Nephron (organoid): ENCODE results near the gene TBC1D9.

Experiments used
- H3K27ac Mint-ChIP-seq, 3 experiments: 2 replicates each; pipeline ENCODE4 v1.8.0; 2020; ENCODE audit warnings: mixed read lengths in 3 of 3, mild to moderate bottlenecking in 2 of 3, moderate library complexity in 1 of 3
- H3K27me3 Mint-ChIP-seq: 2 replicates; pipeline ENCODE4 v1.8.0; 2021; ENCODE audit warnings: low read depth, mild to moderate bottlenecking, moderate library complexity, mixed read lengths
- H3K36me3 Mint-ChIP-seq: 2 replicates; pipeline ENCODE4 v1.8.0; 2020; ENCODE audit warnings: low read depth, mixed read lengths
- H3K4me1 Mint-ChIP-seq: 2 replicates; pipeline ENCODE4 v1.8.0; 2020; ENCODE audit warnings: mixed read lengths
- H3K4me3 Mint-ChIP-seq, 3 experiments: 2 replicates each; pipeline ENCODE4 v1.8.0; 2020; ENCODE audit warnings: mild to moderate bottlenecking in 3 of 3, mixed read lengths in 3 of 3, moderate library complexity in 2 of 3
- H3K9me3 Mint-ChIP-seq: 2 replicates; pipeline ENCODE4 v1.8.0; 2020; ENCODE audit warnings: mixed read lengths
- TF ChIP-seq, protein P1 (sequence below), 3 experiments: fragments of 200-600 bp; sonication (generic); IDR thresholded peaks; one replicate each; pipeline ENCODE4 v1.5.0; 2021; ENCODE audit warnings: antibody characterized with exemption in 3 of 3; ENCODE audit not compliant: unreplicated experiment in 3 of 3

The TBC1D9 gene

DNA sequence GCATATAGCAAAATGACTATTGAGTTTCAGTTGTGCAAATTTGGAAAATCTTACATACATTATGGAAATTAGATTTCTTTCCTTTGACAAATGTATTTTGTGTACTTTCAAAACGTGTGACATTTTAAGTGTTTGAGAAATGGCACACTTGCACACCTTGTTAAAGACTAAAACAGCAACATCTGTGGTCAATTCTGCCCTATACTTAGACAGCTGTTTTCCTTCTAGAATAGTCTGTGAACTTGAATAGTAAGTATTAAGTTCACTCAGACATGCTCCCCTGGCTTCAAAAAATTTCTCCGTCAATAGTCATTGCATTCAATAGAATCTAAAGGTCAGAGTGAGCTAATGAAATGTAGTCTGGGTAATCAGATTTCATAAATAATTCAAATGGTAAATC lies 21.7 kb upstream of the TBC1D9 start:
- H3K4me1 Mint-ChIP-seq = peaks cover 6% of the 10 kb centered on the region
- no peaks in the 10 kb centered on the region for H3K36me3 Mint-ChIP-seq
- H3K27me3 Mint-ChIP-seq = peaks cover 9% of the 10 kb centered on the region
- TF ChIP-seq, protein P1, sequence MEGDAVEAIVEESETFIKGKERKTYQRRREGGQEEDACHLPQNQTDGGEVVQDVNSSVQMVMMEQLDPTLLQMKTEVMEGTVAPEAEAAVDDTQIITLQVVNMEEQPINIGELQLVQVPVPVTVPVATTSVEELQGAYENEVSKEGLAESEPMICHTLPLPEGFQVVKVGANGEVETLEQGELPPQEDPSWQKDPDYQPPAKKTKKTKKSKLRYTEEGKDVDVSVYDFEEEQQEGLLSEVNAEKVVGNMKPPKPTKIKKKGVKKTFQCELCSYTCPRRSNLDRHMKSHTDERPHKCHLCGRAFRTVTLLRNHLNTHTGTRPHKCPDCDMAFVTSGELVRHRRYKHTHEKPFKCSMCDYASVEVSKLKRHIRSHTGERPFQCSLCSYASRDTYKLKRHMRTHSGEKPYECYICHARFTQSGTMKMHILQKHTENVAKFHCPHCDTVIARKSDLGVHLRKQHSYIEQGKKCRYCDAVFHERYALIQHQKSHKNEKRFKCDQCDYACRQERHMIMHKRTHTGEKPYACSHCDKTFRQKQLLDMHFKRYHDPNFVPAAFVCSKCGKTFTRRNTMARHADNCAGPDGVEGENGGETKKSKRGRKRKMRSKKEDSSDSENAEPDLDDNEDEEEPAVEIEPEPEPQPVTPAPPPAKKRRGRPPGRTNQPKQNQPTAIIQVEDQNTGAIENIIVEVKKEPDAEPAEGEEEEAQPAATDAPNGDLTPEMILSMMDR (IDR thresholded peaks at IDR 0.05; ENCODE audit: unreplicated experiment in 3 of 3) = no peak
- peaks cover 7% of the 10 kb centered on the region for H3K9me3 Mint-ChIP-seq
- H3K27ac Mint-ChIP-seq = no peak overlapping the region
- H3K4me3 Mint-ChIP-seq = no peak overlapping the region

DNA sequence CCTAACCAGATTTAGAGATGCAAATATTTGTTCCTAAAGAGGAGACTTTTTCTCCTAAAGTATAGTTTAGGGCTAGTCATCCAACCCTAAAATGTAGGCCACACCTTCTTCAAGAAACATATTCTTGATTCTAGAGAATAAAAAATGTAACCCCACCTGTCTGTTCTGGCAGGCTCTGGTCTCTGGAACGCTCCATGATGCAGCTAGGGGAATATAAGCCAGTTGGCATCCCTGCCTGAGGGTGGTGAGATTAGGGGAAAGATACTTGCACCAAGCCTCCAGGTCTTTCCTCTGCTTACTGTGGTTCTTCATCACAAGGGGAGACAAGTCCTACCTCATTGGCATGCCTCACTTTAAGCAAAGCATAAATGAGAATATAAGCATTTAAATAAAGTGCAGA lies 21.2 kb upstream of the TBC1D9 start:
- H3K4me3 Mint-ChIP-seq = no peak overlapping the region
- peaks cover 11% of the 10 kb centered on the region for H3K27me3 Mint-ChIP-seq
- TF ChIP-seq, protein P1 (IDR thresholded peaks at IDR 0.05; ENCODE audit: unreplicated experiment in 3 of 3) = no peak
- H3K4me1 Mint-ChIP-seq = peaks cover 6% of the 10 kb centered on the region
- H3K9me3 Mint-ChIP-seq = peaks cover 8% of the 10 kb centered on the region
- H3K36me3 Mint-ChIP-seq = no peaks in the 10 kb centered on the region
- no peak overlapping the region for H3K27ac Mint-ChIP-seq

GRCh38 chr4:140776556-140776955 lies 20.4 kb upstream of the TBC1D9 start:
- peaks cover 2% of the 10 kb centered on the region for H3K9me3 Mint-ChIP-seq
- H3K4me3 Mint-ChIP-seq = no peak overlapping the region
- TF ChIP-seq, protein P1 (IDR thresholded peaks at IDR 0.05; ENCODE audit: unreplicated experiment in 3 of 3) = no peak
- H3K36me3 Mint-ChIP-seq = no peaks in the 10 kb centered on the region
- no peak overlapping the region for H3K27ac Mint-ChIP-seq
- H3K27me3 Mint-ChIP-seq = peaks cover 7% of the 10 kb centered on the region
- H3K4me1 Mint-ChIP-seq = peaks cover under 1% of the 10 kb centered on the region

- Mint-ChIP-seq H3K4me1 (no peaks in the 10 kb centered on the region), H3K9me3 (peaks cover 2% of the 10 kb centered on the region), H3K27ac (no peak overlapping the region), H3K27me3 (peaks cover 4% of the 10 kb centered on the region), H3K4me3 (no peak overlapping the region), H3K36me3 (no peaks in the 10 kb centered on the region)
- TF ChIP-seq, protein P1 (IDR thresholded peaks at IDR 0.05; ENCODE audit: unreplicated experiment in 3 of 3) = no peak
Measured at GRCh38 chr4:140774956-140775355, 18.8 kb upstream of the TBC1D9 start.

DNA sequence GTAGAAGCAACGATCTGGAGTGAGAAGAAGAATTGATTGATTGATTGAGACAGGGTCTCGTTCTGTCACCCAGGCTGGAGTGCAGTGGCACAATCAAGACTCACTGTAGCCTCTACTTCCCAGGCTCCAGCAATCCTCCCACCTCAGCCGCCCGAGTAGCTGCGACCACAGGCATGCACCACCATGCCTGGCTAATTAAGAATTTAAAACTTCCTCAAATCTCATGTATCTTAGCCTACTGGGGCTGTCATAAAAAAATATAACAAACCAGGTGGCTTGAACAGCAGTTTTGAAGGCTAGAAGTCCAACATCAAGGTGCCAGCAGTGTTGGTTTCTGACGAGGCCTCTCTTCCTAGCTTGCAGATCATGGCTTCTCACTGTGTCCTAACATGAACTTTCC lies 18.3 kb upstream of the TBC1D9 start:
- no peak overlapping the region for H3K27ac Mint-ChIP-seq
- H3K4me3 Mint-ChIP-seq = no peak overlapping the region
- no peaks in the 10 kb centered on the region for H3K4me1 Mint-ChIP-seq
- peaks cover 2% of the 10 kb centered on the region for H3K9me3 Mint-ChIP-seq
- H3K36me3 Mint-ChIP-seq = no peaks in the 10 kb centered on the region
- TF ChIP-seq, protein P1 (IDR thresholded peaks at IDR 0.05; ENCODE audit: unreplicated experiment in 3 of 3) = no peak
- peaks cover 4% of the 10 kb centered on the region for H3K27me3 Mint-ChIP-seq

GRCh38 chr4:140769209-140769608 lies 13.0 kb upstream of the TBC1D9 start:
- Mint-ChIP-seq H3K4me3 (no peak overlapping the region), H3K36me3 (no peaks in the 10 kb centered on the region), H3K9me3 (peaks cover 2% of the 10 kb centered on the region), H3K27ac (no peak overlapping the region), H3K27me3 (peaks cover 20% of the 10 kb centered on the region), H3K4me1 (no peaks in the 10 kb centered on the region)
- TF ChIP-seq, protein P1 (IDR thresholded peaks at IDR 0.05; ENCODE audit: unreplicated experiment in 3 of 3) = no peak
